ENCODE data around the gene LYRM1.

- no peak for TF ChIP-seq CTCF (IDR thresholded peaks at IDR 0.05)
- no peak for TF ChIP-seq POLR2A (IDR thresholded peaks at IDR 0.05)
Observed at GRCh38 chr16:20853143-20853542, 47.4 kb upstream of the LYRM1 start.

Measured in uterus (tissue), 2 donors.